ENCODE measurements around the gene NUDT3.

The NUDT3 gene

DNA sequence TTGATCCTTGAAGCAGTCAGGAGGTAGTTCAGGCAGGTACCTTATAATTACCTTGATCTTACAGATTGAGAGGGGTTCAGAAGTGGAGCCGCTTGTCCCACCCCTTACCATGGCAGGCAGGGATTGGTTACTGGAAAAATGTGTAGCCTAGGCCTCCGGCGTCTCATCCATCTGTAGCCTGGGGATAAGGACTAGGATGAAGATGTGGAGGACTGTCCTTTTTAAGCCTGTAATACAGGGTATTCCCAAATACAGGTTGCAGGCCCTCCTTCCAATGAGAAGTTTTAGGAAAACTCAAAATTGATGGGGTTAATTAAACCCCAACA lies 153.0 kb downstream of the NUDT3 start:
- peak; percentile 2 for DNase-seq (ENCODE audit: low spot score)

DNA sequence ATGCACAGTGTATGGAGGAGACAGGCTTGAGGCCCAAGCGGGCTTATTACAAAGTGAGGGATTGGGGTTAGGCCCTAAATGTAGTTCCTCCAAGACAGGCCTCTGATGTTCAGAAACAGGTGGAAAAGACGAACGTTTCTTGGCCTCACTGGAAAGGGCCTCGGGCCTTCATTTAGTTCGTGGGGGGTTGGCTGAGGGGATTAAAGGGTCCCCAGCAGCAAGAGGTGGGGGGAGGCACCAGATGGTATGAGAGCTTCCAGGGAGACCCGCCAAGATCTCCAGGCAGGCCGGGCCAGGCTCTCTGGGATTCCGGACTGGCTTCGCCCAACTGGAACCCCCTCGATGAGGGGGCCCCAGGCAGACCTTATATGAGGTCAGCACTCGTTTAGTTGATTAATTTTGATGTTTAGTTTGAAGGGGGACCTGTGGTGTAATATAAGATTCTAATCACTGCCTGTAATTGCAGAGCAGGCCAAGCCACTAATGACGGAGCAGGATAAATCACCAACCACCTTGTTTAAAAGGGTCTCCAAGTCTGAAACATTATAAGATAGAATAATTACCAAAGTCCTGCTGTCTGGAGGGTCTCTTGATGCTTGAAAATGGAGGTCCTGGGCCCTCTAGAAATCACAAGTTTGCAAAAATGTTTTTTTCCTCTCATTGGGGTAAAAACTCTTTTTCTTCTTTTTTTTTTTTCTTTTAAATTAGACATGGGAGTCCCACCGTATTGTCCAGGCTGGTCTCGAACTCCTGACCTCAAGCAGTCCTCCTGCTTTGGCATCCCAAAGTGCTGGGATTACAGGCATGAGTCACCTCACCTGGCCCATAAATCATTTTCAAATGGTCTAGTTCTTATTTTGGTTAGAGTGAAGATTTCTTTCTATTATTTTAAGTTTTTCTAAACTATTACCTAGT lies 153.6 kb downstream of the NUDT3 start:
- peak; percentile 7 for DNase-seq (ENCODE audit: low spot score)

DNA sequence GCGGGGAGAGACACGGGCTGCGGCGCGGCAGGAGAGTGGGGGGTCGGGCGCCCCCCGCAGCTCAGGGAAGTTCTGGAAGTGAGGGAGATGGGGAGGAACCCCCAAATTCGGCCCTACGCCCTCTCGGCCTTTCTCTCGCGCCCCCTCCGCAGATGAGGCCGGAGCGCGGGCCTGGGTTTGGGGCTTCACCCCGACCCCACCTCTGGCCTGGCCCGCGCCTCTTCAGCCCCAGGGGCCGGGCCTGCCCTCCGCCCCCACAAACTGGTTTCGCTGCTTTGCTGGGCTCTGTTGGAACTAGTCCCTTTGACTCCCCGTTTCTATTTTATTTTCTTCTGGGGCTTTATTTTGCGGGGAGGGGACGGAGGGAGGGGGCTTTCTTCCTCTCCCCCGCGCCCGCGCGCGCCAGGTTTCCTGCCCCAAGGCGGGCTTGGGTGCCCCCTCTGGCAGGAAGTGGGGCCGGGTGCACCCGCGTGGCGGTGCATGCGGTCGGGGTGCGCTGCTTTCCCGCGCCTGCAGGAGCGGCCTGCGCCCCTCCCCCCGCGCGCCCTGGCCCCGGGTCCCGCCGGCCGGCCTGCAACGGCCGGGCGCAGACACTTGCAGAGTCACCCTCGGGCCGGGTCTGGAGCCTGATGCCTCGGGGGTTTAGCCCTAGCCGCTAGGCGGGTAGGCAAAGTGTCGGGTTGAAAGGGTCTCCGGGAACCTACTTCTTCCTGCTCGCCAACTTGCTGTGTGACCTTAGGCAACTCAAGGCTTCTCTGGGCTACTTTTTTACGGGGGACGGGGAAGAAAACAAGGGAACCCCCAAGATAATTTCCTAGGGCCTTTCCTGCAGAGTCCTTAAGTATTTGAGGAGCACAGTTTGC lies 154.5 kb downstream of the NUDT3 start:
- peak; percentile 47 for DNase-seq (ENCODE audit: low spot score)

DNA sequence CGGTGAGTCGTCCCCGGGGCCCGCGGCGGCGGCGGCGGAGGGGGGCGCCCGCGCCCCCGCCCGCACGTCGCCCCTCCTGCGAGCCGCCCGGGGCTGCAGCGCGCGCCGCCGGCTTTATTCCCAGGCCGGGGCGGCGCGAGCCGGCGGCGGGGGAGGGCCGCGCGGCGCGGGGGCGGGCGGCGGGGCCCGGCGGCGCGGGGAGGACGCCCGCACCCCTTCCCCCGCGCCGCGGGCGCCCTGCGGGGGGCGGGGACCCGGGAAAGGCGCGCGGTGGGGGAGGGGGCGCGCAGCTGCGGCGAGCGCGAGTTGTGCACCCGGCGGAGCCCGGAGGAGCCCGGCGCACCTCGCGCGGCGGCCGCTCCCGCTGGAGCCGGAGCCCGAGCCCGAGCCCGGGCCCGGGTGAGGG lies 155.2 kb downstream of the NUDT3 start:
- peak; percentile 62 for DNase-seq (ENCODE audit: low spot score)

DNA sequence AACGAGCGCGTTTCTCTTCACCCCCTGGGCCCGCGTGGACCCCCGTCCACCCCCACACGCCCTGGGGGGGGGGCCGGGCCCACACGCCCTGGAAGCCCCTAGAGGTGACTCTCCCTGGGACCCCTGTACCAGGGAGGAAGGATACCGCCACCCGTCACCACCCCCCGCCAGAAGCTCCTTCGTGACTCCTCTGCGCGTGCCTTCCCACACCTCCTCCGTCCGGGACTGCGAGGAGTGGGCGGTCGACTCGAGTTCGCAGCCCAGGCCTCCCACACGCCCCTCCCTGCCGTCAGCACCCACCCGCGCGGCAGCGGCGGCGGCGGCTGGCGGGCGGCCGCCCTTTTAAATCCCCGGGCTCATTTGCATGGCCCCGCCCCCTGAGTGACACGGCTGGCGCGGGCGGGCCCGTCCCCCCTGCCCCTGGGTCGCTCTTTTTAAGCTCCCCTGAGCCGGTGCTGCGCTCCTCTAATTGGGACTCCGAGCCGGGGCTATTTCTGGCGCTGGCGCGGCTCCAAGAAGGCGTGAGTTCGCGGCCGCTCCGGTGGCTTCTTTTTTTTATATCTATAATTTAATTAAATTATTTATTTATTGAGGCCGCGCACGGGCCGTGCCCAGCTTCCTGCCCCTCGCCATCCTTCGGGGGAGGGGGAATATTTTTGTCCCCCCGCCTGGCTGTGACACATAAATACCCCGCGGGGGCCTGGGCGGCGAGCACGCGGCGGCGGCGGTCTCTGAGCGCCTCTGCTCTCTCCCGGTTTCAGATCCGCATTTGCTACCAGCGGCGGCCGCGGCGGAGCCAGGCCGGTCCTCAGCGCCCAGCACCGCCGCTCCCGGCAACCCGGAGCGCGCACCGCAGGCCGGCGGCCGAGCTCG lies 155.8 kb downstream of the NUDT3 start, which contains the start of gene HMGA1:
Gene HMGA1 (plus strand): TSS at position 431 of the 873 bp plus-strand sequence. CDS start 3,908 bp downstream, outside the sequence.
- DNase-seq (ENCODE audit: low spot score) = peak; percentile 92

DNA sequence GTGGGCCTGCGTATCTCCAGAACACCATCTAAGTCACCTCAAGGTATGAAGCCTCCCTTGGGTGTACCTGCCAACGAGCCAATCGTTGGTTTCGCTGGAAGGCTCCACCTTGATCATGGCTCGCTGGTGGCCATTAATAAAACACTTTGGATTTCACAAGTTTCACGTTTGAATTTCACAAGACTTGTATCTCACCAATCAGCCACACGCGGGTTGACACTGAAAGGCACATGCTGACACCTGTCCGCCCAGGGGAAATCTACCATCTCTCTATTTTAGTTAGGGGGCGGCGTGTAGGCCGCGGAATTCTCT lies 156.4 kb downstream of the NUDT3 start:
- DNase-seq (ENCODE audit: low spot score) = no peak

DNA sequence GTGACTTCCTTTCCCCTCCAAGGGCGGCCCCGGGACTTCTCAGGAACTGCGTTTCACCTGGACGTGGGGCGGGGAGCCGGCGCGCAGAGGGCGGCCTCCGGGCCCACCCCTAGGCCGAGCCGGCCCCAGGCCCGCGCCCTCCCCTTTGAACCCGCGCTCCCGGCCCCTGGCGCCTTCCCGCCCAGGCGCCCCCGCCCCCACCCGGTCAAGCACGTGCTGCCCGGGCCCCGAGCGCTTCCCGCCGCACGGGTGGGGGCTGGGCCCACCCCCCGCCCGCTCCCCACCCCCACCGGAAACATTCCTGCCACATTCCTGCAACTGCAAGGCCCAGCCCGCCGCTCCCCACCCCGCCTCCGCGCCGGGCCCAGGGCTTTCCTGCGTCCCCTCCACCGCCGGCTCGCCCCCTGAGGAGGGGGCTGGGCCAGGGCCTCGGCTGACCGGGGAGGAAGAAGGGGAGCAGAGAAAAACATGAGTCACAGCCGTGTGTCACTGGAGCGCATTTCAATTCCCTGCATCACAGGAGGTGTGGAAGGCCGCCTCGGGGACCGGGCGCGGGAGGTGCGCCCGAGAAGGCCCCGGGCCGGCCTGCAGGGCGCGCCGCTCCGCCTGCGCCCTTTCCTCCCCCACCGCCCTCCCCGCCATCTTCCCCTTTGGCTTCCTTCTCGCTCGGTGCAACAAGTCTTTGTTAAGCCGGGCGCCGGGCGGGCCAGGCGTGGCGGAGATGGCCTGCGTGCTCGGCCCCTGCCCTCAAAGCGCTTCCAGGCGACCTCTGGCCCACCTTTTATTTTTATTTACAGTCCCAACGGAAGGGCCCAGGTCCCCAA lies 156.9 kb downstream of the NUDT3 start:
- peak; percentile 57 for DNase-seq (ENCODE audit: low spot score)

DNA sequence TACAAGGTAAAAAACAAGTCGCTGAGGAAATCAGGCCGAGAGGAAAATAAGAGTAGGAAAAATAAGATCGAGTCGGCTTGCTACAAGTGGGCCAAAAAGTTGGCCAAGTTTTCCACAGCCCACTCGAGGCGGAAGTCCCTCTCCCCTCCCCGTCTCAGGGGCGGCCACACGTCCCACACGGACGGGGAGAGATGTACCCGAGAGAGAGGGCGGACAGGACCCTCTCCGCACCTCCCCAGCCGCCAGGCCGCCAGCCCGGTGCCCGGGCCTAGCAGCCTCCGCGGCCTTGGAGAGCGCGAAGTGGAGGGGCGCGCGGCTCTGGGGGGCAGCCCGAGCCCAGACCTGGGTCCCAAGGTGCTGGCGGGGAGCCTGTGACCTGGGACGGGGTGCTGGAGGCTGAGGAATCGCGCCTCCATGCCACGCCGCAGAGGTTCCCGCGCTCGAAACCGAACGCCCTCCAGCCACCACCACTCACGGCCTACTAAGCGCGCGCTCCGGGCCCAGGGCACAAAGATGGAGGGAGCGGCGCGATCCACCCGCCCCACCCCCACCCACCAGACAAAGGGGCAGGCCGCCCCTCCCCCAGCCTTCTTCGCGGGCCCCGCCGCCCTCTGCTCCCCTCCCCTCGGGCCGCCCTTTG lies 157.7 kb downstream of the NUDT3 start:
- no peak for DNase-seq (ENCODE audit: low spot score)

DNA sequence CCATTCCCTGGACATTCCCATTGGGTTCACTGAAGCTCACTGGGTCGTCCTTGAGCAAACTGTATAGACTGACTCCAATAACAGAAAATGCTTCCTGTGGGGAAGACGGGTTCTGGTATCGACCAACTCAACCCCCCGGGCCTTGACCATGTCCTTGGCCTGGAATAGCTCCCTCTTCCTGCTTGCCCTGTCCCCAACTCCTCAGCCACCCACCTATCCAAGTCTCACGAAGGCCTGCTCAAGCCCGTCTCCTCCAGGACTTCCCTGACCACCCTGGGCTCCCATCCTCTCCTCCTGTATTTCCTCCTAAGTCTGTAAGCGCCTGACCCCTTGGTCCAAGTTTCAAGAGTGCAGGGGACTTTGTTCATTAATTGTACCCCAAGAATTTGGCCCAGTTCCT lies 158.6 kb downstream of the NUDT3 start:
- no peak for DNase-seq (ENCODE audit: low spot score)

DNA sequence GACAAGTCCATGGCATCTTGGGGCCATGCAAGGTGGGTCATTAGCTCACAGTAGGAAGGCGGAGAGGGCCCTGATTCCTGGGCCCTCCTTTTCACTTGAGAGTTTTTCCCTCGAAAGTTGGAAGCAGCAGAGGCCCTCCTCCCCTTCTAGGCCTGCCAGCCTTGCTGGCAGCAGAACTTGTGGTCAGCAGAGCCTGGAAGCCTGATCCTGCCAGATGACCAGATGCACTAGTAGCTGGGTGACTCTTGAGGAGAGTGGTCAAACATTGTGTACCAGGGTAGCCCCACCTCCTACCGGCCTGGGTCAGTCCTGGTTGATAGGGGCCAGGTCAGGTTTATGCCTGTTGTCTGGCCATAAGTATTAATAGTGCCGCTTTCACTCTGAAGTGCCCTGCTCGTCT lies 159.6 kb downstream of the NUDT3 start:
- peak; percentile 60 for DNase-seq (ENCODE audit: low spot score)

DNA sequence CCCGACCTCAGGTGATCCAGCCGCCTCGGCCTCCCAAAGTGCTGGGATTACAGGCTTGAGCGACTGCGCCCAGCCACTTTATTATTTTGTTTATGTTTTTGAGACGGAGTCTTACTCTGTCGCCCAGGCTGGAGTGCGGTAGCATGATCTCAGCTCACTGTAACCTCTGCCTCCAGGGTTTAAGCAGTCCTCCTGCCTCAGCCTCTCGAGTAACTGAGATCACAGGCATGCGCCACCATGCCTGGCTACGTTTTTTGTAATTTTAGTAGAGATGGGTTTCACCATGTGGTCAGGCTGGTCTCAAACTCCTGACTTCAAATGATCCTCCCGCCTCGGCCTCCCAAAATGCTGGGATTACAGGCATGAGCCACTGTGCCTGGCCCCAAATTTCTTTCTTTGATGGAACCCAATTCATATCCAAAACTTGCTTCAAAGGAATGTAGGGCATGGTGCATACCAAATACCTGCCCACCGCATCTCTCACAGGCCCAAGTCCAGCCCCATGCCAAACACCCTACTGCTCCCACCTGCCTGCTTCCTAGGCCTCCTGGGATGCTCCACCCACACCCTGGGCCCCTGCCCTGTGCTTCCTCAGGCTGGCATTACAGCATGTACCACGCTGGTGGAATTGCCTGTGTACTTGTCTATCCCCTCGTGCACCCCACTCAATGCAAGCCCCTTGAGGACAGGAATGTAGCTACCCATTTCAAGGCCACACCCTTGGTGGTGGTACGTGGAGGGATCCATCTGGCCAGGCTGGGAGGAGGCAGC lies 160.7 kb downstream of the NUDT3 start:
- DNase-seq (ENCODE audit: low spot score) = no peak

DNA sequence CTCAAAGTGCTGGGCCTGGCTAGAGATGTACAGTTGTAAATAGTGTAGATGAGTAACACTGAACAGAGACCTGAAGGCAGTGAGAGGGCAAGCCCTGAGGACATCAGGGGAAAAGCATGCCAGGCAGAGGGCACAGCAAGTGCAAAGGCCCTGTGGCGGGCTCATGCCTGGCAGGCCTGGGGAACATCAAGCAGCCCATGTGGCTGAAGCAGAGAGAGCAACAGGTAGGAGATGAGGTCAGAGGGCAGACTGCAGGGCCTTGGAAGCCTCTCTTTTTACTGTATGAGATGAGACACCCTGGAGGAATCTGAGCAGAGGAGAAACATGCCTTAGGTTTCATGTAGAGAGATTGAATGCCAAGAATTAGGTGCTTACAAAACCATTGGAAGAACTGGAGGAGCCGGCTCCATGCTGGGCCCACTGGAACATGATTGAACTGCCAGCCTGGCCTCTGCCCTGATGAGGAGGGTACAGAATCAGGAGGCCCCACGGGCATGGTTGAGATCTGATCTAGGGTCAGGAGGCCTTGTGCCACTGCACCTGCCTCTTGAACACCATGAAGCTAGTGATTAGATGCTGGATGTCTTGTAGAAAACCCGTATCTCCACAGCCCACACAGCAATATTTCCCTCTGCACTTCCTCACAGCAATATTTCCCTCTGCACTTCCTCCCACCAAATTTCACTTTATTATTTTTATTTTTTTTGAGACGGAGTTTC lies 161.7 kb downstream of the NUDT3 start:
- DNase-seq (ENCODE audit: low spot score) = no peak

DNA sequence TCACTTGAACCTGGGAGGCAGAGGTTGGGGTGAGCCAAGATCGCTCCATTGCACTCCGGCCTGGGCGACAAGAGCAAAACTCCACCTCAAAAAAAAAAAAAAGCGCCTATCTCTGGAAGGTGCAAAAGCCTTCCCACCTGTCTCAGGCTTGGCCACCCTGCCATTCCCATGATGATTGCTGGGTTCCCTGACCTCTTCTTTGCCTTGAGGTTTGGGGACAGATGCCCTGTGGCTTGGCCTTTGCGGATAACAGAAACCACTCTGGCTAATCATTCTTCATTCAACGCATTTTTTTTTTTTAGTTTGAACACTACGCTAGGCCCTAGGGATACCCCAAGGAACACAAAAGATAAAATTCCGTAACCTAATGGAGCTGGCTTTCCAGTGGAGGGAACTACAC lies 162.6 kb downstream of the NUDT3 start:
- DNase-seq (ENCODE audit: low spot score) = no peak
